IPS-NIHi7 (cell line): ENCODE measurements around the gene MYRIP.

Source experiments
- DNase-seq: peaks from one replicate; pipeline ENCODE4 v3.0.0; 2012; ENCODE audit warnings: mixed read lengths; ENCODE audit errors: extremely low spot score

MYRIP gene

DNA sequence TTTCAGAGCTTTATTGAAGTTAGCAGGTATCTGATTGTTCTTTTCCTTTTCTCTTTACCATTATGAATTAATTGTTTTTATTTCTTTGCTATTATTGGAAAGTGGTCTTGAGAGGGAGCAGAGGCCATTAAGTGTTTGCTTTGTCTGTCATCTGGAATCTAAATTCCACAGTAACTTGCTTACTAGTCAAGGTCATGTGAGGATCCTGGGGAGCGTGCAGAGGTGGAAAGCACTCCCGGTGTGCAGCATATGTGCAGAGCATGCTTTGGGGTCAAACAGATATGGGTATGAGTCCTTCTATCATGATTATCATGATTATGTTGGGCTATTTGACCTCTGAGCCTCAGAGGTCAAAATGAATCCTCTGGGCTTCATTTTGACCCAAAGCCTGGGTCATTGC, 96.4 kb downstream of the MYRIP start:
- no peak for DNase-seq

DNA sequence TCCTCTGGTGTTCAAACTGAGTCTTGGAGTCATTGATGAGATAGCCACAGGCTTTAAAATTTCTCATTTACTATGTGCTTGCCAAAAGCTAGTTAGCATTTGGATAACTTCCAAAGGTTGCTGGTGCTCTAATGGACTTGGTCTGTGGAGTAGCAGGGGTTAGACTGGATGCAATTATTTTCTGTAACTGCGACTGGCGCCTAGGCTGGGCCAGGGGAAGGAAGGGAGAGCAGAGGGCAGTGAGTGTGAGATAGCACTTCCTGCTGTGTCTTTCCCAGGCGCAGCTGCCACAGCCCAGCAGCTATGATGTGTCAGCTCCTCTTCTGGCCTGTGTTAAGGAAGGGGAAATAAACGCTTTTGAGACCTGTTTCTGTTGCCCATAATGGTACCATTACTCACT, 98.6 kb downstream of the MYRIP start:
- DNase-seq, result no peak

DNA sequence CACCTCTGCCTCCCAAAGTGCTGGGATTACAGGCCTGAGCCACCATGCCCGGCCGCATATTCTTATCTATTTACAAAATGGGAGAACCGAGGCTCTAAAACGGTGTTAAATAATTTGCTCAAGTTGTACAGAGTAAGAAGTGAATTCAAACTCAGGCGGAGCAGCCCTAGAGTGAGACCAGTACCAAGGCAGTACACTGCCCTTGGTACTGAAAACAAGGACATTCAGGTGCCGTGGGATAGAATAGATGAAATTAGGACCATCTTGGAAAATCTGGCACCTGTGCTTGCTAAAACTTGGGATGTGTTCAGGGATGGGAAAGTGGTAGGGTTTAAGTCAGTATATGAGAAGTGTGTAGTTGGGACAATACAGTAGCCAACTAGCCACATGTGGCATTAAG, 100.7 kb downstream of the MYRIP start:
- no peak for DNase-seq

DNA sequence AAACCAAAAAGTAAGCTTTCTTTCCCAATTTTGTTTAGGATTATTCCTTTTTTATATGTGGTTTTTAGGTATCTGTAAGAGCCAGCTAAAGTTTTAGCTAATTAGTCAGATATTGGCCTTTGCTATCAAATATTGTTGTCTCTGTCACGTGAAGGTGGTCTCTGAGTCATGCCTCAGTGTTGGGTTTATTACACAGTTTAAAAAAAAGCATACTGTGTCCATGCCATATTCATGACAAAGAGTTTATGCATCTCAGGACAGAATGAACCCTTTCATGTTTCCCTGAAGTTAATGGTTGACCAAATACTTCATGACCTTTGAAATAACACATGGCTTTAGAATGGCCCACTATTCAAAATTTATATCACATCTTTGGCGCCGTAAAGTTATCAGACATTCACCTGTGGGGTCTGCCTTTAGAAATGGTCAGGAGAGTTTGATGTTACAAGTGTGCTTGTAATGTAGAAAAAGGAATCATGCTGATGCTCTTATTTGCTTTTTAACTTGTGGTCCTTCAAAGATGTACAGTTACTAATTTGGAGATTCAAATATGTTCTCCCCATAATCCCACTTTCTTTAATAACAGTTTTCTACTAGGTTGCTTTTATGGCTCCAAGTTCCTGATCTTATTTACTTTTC, 101.5 kb downstream of the MYRIP start:
- no peak for DNase-seq

DNA sequence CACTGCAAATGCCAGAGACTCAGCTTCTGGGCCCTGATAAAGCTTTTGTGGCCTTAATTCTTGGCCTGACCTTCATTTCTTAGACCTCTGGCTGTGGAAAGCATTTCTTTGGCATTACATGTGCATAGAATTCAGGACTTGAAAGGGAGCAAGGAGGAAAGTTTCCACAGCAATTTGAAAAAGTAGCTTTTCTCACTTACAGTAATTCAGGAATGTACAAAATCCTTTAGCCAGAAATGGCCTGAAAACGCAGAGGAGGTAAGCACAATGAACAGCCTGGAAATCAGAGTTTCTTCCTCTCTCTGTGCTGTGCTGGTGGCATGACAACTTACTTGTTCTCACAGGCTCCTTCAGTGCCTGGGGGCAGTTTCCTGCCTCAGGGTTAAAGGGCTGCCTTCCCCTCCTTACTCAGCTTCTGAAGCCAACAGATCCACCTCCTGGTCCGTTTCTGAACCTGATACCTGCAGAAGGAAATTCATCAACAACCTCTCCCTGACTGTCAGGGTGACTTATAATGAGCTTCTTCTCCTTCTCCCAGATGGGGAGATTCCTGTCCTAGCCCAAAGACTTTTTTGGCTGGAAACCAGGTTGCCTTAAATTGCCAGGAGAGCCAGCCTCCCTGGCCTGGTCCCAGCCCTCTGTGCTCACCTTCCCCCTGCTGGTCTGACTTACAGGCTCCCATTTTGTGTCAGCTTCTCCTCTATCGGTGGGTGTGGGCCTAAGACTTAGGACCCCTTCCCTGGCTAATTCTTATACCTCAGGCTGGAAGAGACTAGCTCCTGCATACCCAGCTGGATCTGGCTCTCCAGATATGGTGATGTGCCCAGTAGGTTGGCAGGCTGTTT, 102.3 kb downstream of the MYRIP start:
- DNase-seq, result peak; percentile 31

DNA sequence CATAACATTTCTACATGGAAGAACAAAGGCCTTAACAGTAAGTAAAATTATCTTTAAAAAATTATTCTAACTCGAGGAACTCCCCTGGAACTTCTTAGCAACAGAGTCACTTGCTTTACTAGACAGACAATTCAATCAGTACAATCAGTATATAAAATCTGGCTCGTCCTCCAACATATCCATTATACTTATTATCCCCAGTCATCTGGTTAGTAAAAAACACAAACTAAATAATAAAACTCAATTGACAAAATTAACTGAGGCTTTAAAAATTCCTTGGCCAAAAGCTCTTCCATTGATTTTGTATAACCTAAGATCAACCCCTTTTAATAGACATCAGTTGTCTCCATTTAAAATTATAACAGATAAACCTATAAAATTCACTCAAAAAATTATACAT, 105.6 kb downstream of the MYRIP start:
- no peak for DNase-seq

DNA sequence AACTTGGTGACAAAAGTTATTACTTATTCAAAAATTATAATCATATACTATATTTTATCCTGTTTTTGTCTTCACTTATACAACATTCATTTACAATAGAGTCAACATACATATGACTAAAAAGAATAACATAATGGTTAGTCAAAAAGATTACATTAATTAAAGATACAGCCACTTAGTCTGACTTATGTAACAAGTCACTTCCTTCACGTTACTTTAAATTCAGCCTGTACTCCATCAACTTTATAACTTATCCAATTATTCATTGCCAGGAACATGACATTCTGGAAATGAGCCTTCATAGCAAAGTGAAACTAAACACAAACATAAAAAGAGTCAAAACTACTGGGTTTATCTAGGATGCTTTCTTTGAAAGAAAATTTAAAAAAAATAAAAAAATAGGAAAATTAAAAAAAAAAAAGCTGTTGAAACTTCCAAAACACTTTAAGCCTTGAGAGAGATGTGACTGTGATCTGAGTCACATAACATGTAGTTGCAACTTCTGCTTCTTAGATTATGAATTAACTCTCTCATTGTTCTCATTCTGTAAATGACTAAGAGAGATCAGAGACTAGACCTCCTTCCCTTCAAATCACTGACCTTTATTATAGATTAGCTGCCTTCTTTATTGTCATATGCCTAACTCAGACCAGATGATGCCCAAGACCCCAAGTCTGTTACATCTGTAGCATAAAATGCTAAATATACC, 107.8 kb downstream of the MYRIP start:
- DNase-seq, result no peak

DNA sequence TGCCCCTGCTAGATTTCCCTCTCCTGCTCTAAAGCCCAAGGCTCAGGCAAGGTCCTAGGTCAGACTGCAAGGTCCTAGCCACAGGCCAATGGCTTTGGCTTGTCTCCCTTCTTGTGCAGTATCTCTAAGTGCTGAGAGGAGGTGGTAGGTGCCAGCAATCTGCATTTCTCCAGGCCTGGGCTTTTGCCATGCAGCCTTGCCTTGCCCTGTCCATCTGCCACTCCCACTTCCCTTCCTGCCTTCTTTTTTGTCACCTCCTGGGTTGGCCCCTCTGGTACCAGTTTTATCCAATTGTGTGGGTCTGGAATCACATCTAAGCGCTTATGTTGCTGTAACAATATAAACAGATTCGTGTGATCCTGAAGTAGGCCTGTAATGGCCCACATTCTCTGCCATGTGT, 109.9 kb downstream of the MYRIP start:
- no peak for DNase-seq

DNA sequence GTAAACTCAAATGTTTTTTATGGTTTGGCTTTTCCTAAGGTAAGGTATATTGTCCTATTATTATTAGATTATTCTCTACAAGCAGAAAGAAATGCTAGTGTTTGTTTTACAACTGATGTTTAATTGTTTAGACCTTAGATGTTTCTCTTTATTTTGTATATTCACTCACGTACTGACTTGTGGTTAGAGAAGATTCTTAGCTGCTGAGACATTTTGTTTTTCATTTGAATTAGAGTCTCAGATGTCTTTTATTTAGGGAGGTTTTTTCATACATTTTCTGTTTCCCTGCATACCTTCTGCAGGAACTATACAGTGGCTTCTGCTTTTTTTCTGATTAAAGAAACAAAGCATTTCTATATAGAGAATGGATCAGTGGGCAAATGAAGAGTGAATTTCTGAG, 110.9 kb downstream of the MYRIP start:
- no peak for DNase-seq

DNA sequence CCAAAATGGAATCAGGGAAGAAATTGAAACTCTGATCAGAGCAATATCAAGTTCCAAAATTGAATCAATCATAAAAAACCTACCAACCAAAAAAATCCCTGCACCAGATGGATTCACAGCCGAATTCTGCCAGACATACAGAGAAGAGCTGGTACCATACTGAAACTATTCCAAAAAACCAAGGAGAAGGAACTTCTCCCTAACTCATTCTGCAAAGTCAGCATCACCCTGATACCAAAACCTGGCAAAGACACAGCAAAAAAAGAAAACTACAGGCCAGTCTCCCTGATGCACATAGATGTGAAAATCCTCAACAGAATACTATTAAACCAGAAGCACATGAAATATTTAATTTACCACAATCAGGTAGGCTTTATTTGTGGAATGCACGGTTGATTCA, 118.1 kb downstream of the MYRIP start:
- no peak for DNase-seq

DNA sequence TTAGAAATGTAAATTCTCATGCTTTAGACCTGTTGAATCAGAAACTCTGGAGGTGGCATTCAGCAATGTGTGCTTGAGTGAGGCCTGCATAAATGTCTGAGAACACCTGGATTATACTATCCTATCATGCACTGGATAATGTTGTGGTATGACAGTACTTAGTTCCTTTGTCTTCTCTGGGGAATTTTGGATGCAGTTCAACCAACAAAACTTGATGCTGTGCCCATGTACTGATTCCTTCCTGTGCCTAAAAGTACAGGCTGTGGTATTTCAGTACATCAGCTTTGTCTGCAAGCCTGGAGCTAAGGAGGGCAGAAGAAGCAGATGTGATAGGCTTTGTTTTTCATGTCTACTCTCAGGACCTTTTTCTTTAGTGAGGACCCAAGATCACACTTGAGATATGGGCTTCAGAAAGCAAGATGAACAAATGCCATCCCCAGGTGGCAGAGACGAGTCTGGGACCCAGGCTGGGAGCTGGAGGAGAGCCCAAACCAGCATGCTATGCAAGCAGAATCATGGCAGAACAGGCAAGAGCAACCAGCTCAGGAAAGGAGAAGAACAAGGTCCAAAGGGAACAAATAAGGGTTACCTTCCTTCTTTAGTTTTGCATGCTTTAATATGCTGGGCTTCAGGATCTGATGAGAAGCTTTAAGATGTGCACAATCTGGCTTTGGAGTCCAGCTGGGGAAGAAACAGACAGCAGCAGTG, 124.7 kb downstream of the MYRIP start:
- DNase-seq, result no peak

DNA sequence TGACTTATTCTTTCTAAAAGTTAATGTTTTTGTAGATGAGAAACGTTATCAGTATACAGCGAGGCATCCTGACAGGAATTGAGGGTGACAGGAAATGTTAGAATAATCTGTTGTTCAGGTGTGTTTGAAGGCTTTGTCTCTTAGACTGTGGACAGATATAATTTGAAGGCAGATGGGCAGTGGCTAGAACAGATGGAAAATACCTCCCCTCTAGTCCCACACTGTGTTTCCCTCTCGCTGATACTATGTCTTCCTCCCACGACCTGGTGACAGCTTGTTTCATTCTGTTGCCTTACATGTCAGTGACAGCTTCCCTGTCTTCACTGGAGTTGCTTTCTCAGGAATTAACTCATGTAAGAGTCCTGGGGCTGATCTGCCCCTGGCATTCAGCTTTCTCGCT, 125.3 kb downstream of the MYRIP start:
- no peak for DNase-seq

DNA sequence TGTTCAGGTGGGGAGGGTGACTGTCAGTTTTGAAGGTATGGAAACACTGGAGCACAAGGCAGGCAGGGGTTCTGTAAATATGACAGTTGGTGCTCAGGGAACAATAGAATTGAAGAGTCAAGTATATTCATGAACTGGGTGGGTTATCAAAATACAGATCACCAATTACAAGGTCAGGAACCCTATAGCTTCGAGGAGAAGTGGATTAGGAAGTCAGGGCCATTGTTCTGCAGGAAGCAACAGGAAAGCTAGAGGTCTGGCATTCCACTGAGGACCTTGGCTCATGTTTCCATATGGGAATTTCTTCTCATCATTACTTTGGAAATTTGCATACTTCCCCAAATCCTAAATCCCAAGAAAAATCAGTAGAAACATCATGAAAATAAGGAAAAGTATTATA, 125.9 kb downstream of the MYRIP start:
- no peak for DNase-seq

DNA sequence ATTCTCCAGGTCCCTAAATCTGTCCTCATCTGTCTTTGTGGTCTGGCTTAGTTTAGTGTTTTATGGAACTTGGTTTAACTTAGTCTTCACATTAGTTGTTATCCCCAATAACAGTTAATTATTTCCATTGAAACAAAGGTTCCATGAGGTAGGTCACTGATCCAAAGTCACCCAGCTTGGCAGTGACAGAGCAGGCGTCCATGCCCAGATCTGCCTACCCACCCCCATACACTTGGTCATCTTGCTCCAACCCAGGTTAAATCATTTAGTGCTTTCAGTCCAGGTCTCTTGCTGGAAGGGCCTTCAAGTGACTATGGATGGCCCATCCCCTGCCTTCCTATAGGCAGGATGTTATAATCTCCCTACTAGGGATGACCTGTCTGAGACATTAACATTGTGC, 127.4 kb downstream of the MYRIP start:
- DNase-seq, result no peak

DNA sequence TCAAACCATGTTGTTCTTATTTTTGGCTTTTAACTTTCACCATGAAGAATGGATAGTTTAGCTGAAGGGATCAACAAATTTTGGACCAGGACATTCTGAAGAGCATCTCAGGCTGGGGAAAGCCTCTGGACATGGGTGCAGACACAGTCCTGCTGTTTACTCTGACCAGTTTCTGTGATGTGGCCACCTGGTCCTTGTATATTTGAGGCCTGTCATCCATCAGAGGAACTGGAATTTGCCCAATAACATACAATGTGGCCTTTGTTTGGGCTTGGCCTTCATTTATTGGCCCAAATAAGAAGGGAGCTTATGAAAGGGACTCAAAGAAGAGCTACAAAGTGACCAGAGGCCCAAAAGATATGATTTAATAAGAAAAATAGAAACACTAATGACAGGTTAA, 127.9 kb downstream of the MYRIP start:
- no peak for DNase-seq

DNA sequence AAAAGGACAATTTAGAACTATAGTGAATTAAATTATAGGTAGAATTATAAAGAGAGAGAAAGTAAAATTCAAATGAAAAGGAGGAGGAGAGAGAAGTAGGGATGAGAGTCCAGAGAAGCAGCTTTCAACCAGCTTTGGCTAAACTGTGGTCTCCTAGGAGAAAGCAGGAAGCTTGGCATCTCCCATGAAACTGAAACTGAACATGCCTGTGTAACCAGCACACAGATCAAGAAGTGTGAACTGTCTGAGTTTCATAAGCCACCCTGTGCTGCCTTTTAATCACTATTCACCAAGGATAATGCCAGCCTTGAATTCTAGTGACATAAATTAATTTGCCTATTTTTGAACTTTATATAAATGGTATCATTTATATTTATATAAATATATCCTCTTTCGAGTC, 128.5 kb downstream of the MYRIP start:
- DNase-seq, result no peak

DNA sequence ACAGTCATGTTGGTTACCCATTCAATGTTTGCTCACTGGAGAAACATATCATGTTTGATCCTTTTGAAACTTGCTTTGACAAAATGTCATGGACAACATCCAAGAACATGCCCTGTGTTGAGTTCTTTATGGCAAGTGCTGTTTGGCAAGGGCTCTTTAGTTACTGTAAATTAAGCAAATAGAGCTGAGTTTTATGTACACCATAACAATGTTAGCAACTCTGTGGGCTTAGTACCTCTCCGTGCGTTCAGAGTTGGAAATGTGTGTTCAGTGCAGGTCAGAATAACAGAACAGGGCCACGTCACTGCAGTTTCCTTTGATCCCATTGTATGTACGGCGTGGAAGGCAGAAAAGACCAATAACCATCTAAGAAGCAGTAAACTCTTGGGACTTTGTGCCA, 132.5 kb downstream of the MYRIP start:
- DNase-seq, result no peak

DNA sequence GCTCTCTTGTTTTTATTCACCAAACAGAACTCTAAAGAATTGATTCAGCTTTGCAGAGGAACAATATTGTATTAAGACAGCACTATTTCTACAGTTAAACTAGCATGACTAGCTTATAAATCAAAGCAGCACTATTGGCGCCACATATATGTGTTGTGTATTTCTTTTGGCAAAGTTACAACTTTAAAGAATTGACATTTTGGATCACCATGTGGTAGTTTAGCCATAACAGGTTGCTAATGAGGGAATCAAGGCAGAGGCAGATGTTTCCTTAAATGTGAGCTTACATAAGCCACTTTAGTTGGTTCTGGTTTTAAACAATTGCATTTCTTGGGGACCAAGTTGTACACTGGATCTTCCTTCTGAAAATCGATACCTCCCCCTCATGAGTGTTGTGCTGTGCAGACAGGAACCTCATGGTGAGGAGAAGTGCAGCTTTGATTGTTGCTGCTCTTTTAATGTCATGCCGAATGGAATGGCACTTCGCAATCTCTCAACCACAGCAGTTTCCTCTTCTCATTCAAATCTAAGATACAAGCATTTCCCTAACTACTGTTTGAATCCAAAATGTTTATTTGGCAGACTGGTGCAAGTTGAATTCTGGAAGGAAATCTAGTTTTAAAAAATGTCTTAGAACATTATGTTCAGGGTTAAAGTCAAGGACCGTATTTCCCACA, 151.2 kb downstream of the MYRIP start:
- DNase-seq, result no peak

DNA sequence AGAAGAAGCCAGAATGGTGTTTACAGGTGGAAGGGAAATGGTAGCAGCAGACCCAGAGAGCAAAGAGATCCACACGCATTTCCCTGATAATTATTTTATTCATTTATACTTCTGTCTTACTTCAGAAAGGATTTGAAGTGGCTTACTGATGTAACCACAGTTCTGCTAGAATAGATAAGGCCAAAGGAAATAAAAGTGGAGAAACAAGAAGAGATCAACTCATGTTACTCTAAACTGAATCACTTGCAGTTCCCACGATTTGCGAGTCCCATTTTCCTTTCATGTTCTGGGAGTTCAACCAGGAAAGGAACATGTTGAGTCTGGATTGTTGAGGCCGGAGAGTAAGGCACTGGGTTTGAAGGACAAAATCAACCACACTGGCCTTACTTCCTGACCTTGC, 151.8 kb downstream of the MYRIP start:
- DNase-seq, result no peak

DNA sequence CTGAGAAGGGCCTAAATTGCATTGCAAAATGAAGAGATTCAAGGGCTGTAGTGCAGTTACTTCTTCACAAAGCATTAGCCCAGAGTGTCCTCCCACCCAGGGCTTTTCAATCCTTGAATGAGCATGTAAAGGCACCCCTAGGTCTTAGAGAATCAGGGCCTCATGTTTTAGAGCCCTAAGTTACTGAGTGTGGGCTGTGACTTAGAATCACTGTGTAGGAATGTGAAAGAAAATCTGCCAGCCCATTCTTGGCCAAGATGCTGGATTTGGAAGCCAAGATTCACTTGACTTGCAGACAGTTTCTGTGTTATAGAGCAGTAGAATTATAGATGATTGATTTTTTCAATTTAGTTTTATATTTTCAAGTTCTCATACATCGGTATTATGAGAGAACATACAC, 153.2 kb downstream of the MYRIP start:
- no peak for DNase-seq

DNA sequence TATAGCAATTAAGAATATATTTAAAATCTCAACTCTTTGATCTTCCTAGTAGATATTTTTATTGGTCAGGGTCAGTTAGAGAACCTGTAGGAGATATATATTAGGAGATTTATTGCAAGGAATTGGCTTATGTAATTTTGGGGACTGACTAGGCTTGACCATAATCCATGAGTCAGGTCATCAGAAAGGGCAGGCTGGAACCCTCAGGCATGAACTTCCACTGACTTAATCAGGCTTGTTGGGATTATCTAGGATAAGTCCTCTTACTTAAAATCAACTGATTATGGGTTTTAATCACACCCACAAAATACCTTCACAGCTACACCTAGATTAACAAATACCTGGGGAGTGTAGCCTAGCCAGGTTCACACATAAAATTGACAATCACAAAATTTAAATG, 156.1 kb downstream of the MYRIP start:
- no peak for DNase-seq

DNA sequence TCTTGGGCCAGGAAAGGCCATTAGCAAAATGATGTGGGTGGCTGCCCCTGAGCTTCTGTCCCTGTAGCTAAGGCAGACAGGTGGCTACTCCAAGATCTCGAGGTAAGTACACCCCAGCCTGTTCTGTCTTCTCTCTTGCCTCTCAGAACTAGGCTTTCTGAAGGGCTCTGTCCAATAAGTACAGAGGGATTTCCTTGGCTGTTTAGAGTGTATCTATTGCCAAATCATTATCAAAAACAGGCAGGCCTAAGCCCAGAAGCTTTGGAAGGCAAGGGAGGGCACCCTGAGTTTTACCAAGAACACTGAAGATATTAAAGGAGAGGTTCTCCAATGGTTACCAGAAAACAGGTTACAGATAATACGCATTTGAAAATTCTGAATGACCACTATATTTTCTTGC, 156.6 kb downstream of the MYRIP start:
- DNase-seq, result no peak
